Peyer's patch (tissue), 4 donors: Measurements from ENCODE around the gene IL16. TPM values are rescaled to one million over a fixed set of nuclear protein-coding genes. Genes with fewer than 3 reads are reported as not detected.

Experiments
- DNase-seq, 3 donors: peaks; one replicate each; pipeline ENCODE4 v3.0.0-alpha.2; 2017 to 2019
- H3K27ac ChIP-seq, 4 donors: fragments of 200-600 bp; sonication (generic); one replicate each; pipeline ENCODE4 v1.5.1; 2016 to 2019
- H3K27me3 ChIP-seq, 2 donors: fragments of 200-600 bp; sonication (generic); one replicate each; pipeline ENCODE4 v1.5.1; 2019
- H3K36me3 ChIP-seq, 3 donors: fragments of 200-600 bp; sonication (generic); one replicate each; pipeline ENCODE4 v1.5.1; 2016 to 2019
- H3K4me1 ChIP-seq, 4 donors: fragments of 200-600 bp; sonication (generic); one replicate each; pipeline ENCODE4 v1.5.1; 2016 to 2019
- H3K4me3 ChIP-seq, 4 donors: fragments of 200-600 bp; sonication (generic); 1 replicate in 3 of 4; 2 replicates in 1 of 4; pipeline ENCODE4 v1.5.1; 2016 to 2019; ENCODE audit warnings: mild to moderate bottlenecking in 1 of 4
- H3K9me3 ChIP-seq, 4 donors: fragments of 200-600 bp; sonication (generic); one replicate each; pipeline ENCODE4 v1.5.1; 2016 to 2019; ENCODE audit warnings: mild to moderate bottlenecking in 1 of 4
- CTCF ChIP-seq, 6 experiments: fragments of 450-650 bp in 4 of 6; fragments of 200-600 bp in 2 of 6; sonication (generic) in 1 of 6; IDR thresholded peaks; one replicate each; pipeline ENCODE4 v1.5.1; 2017 to 2019; ENCODE audit warnings: antibody characterized with exemption in 6 of 6, mild to moderate bottlenecking in 3 of 6, moderate library complexity in 1 of 6
- POLR2A ChIP-seq, 2 donors: fragments of 450-650 bp; IDR thresholded peaks; one replicate each; pipeline ENCODE4 v1.5.1; 2017; ENCODE audit warnings: antibody characterized with exemption in 2 of 2, mild to moderate bottlenecking in 2 of 2, moderate library complexity in 2 of 2
- total RNA-seq, 4 donors: library from RNA; depleted of rRNA; stranded (reverse); fragments of >200 nt; gene quantifications; one replicate each; pipeline ENCODE4 v1.1.0, GENCODE V29; 2016

The IL16 gene
- total RNA-seq, 4 donors from 2014 or later = 6.3 to 115 (median 11.6) TPM

- Histone ChIP-seq H3K27ac (peak overlapping the region in 2 of 4 donors; percentile 31 to 40), H3K27me3 (no peaks in the 10 kb centered on the region), H3K9me3 (no peaks in the 10 kb centered on the region), H3K4me1 (no peaks in the 10 kb centered on the region), H3K36me3 (no peaks in the 10 kb centered on the region), H3K4me3 (peak overlapping the region; percentile 9 to 31 (median 19))
- DNase-seq = no peak
- TF ChIP-seq POLR2A (IDR thresholded peaks at IDR 0.05) = no peak
- no peak for TF ChIP-seq CTCF (IDR thresholded peaks at IDR 0.05)
Observed at GRCh38 chr15:81182756-81183438, 13.8 kb upstream of the IL16 start.

GRCh38 chr15:81183439-81183775 lies 13.3 kb upstream of the IL16 start:
- Histone ChIP-seq H3K27me3 (no peaks in the 10 kb centered on the region), H3K4me3 (peak overlapping the region in 2 of 4 donors; percentile 22 to 31), H3K9me3 (no peaks in the 10 kb centered on the region), H3K36me3 (no peaks in the 10 kb centered on the region), H3K27ac (peak overlapping the region in 2 of 4 donors; percentile 31 to 40), H3K4me1 (no peaks in the 10 kb centered on the region)
- TF ChIP-seq POLR2A (IDR thresholded peaks at IDR 0.05) (no peak), CTCF (IDR thresholded peaks at IDR 0.05) (no peak)
- no peak for DNase-seq

GRCh38 chr15:81184188-81184587 lies 12.5 kb upstream of the IL16 start:
- Histone ChIP-seq H3K27ac (no peak overlapping the region), H3K36me3 (no peaks in the 10 kb centered on the region), H3K27me3 (no peaks in the 10 kb centered on the region), H3K4me3 (no peak overlapping the region), H3K9me3 (no peaks in the 10 kb centered on the region), H3K4me1 (no peaks in the 10 kb centered on the region)
- DNase-seq = no peak
- no peak for TF ChIP-seq CTCF (IDR thresholded peaks at IDR 0.05)
- no peak for TF ChIP-seq POLR2A (IDR thresholded peaks at IDR 0.05)

- Histone ChIP-seq H3K4me3 (no peak overlapping the region), H3K27ac (no peak overlapping the region), H3K4me1 (no peaks in the 10 kb centered on the region), H3K27me3 (no peaks in the 10 kb centered on the region), H3K36me3 (no peaks in the 10 kb centered on the region), H3K9me3 (no peaks in the 10 kb centered on the region)
- no peak for DNase-seq
- no peak for TF ChIP-seq CTCF (IDR thresholded peaks at IDR 0.05)
- no peak for TF ChIP-seq POLR2A (IDR thresholded peaks at IDR 0.05)
Observed at GRCh38 chr15:81185631-81186295, 10.9 kb upstream of the IL16 start.

- no peak for TF ChIP-seq CTCF (IDR thresholded peaks at IDR 0.05)
- TF ChIP-seq POLR2A (IDR thresholded peaks at IDR 0.05) = no peak
- H3K9me3 ChIP-seq = no peaks in the 10 kb centered on the region
- DNase-seq = no peak
- no peaks in the 10 kb centered on the region for H3K27me3 ChIP-seq
- H3K36me3 ChIP-seq = no peaks in the 10 kb centered on the region
- no peak overlapping the region for H3K27ac ChIP-seq
- H3K4me1 ChIP-seq = no peaks in the 10 kb centered on the region
- H3K4me3 ChIP-seq = no peak overlapping the region
Observed at GRCh38 chr15:81188354-81188753, 8.3 kb upstream of the IL16 start.
